ENCODE measurements around the gene LNP1. TPM values are rescaled to one million over a fixed set of nuclear protein-coding genes. Genes with fewer than 3 reads are reported as not detected.

LNP1 gene
- total and polyA plus RNA-seq, 2 donors (not counting 3 experiments of a cell fraction or from before 2014, with no cell fraction given): 0.80 TPM

- Histone ChIP-seq H3K4me1 (ENCODE audit: control insufficient read depth, extremely low read depth, insufficient read depth, low read length) (no peaks in the 10 kb centered on the region), H2AFZ (ENCODE audit: low read depth, low read length) (no peak overlapping the region), H3K27me3 (ENCODE audit: control insufficient read depth in 2 of 2, insufficient read depth in 2 of 2, low read length in 2 of 2) (no peaks in the 10 kb centered on the region), H3K79me2 (ENCODE audit: control insufficient read depth, insufficient read depth, low read length) (no peaks in the 10 kb centered on the region), H3K9me1 (replicated peaks; ENCODE audit: control insufficient read depth, extremely low read depth, insufficient read depth, low read length) (no peaks in the 10 kb centered on the region), H3K4me2 (ENCODE audit: insufficient read depth, low read length) (no peak overlapping the region), H3K36me3 (ENCODE audit: control insufficient read depth in 2 of 2, extremely low read depth in 1 of 2, insufficient read depth in 2 of 2, low read length in 2 of 2) (no peaks in the 10 kb centered on the region), H3K9ac (replicated peaks; ENCODE audit: extremely low read depth, insufficient read depth, low read length) (no peak overlapping the region), H3K27ac (ENCODE audit: insufficient read depth, low read depth, low read length) (no peak overlapping the region), H3K9me3 (replicated peaks; ENCODE audit: control insufficient read depth, insufficient read depth, low read length) (no peaks in the 10 kb centered on the region), H4K20me1 (replicated peaks; ENCODE audit: control insufficient read depth, extremely low read depth, insufficient read depth, low read length) (no peaks in the 10 kb centered on the region), H3K4me3 (replicated peaks in 1 of 3; ENCODE audit: insufficient read depth in 1 of 3, low read depth in 1 of 3, low read length in 3 of 3) (no peak overlapping the region)
- BruUV-seq (replicated peaks): no TSS peak
- CTCF ChIA-PET: interaction anchor here (0.6 kb wide), 1 partner anchor 31 kb away, joined by 3 read pairs; no protein-coding TSS in a partner anchor
- POLR2A ChIA-PET: no interaction called here
- intact Hi-C loops (cut with micrococcal nuclease): no loop called here
- DNase-seq (ENCODE audit: low read depth, low spot score) (no peak), FAIRE-seq (no peak)
- dilution Hi-C loops (cut with MboI; ENCODE audit: extremely low pct_ligation_motif_present, low sequenced_read_pairs): no loop called here
- TF ChIP-seq POLR2A (IDR thresholded peaks at IDR 0.05; ENCODE audit: low read depth, low read length) (no peak), MYC (IDR thresholded peaks at IDR 0.05; ENCODE audit: low read depth, low read length) (no peak), EZH2 (IDR thresholded peaks at IDR 0.05; ENCODE audit: borderline replicate concordance, low read depth, low read length, severe bottlenecking) (no peak), GATA2 (IDR thresholded peaks at IDR 0.05; ENCODE audit: insufficient read depth, insufficient read length, low read depth, low read length) (no peak), JUN (IDR thresholded peaks at IDR 0.05; ENCODE audit: borderline replicate concordance, insufficient read depth, insufficient read length, low read depth) (no peak), POLR2AphosphoS5 (IDR thresholded peaks at IDR 0.05; ENCODE audit: insufficient read depth, low read depth, low read length) (no peak), CTCF (IDR thresholded peaks at IDR 0.05; ENCODE audit: extremely low read depth in 1 of 2, insufficient read depth in 1 of 2, low read depth in 1 of 2, low read length in 2 of 2) (no peak), MAX (IDR thresholded peaks at IDR 0.05; ENCODE audit: insufficient read depth, insufficient read length) (no peak), FOS (IDR thresholded peaks at IDR 0.05; ENCODE audit: borderline replicate concordance, insufficient read depth, low read length) (no peak)
Observed at GRCh38 chr3:100407977-100408532, 6.7 kb downstream of the LNP1 start.

Data from endothelial cell of umbilical vein (primary cell).